Measurements from ENCODE around the gene TRIM27.
"Not testable (repeated sequence)": the region's sequence is repeated elsewhere in the genome, so short reads cannot be mapped to it uniquely, and the experiment has no call there.

- not testable (repeated sequence) for TF ChIP-seq CTCF (IDR thresholded peaks at IDR 0.05; ENCODE audit: insufficient read depth, low read length); REST (IDR thresholded peaks at IDR 0.05; ENCODE audit: insufficient replicate concordance, low read depth); POLR2AphosphoS5 (IDR thresholded peaks at IDR 0.05; ENCODE audit: low read depth)
Observed at GRCh38 chr6:28958561-28959243, 34.9 kb upstream of the TRIM27 start.
